ENCODE data around the gene MYOF.

MYOF gene

DNA sequence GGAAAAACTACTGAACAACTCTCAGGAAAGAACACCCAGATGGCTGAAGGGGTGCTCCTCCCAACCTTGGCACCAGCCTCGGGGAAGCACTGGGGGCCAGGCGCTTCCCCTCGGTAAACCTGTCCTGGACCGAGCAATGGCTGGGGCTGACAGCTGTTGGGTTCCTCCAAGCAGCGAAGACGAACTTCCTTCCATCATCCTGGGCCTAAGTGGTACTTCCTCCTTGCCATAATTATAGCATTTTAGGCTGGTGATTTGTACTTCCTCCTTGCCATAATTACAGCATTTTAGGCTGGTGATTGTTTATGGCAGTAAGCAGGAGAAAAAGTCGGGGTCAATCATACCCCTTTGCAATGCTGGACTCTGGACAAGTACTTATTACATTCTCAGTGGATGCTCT lies 69.3 kb downstream of the MYOF start:
- TF ChIP-seq GATA3 (IDR thresholded peaks at IDR 0.05; ENCODE audit: low read depth, low read length) (no peak), GATA2 (IDR thresholded peaks at IDR 0.05; ENCODE audit: low read depth, low read length) (no peak)

DNA sequence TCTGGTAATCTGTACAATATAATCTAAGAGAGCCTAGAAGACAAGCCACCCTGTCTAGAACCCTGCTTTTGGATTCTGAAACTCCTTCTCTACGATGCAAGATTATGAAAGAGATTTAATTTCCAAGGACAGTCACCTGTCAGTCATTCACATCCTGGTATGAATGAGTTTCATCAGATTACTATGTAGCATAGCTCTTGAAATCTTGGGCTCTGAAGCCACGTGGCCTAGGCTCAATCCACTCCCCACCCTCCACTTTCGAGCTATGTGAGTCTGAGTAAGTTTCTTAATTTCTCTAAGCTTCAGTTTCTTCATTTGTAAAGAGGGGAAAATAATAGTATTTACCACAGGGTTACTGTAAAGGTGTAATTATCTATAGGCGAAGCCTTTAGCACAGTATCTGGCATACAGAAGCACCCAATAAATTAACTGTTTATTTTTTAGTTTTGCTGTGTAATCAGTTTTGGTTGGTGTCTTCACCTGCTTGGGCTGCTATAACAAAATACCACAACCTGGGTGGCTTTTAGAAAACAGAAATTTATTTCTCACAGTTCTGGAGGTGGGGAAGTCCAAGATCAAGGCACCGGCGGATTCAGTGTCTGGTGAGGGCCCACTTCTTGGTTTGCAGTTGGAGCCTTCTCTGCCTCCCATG lies 71.3 kb downstream of the MYOF start:
- no peak for TF ChIP-seq GATA2 (IDR thresholded peaks at IDR 0.05; ENCODE audit: low read depth, low read length)
- no peak for TF ChIP-seq GATA3 (IDR thresholded peaks at IDR 0.05; ENCODE audit: low read depth, low read length)

DNA sequence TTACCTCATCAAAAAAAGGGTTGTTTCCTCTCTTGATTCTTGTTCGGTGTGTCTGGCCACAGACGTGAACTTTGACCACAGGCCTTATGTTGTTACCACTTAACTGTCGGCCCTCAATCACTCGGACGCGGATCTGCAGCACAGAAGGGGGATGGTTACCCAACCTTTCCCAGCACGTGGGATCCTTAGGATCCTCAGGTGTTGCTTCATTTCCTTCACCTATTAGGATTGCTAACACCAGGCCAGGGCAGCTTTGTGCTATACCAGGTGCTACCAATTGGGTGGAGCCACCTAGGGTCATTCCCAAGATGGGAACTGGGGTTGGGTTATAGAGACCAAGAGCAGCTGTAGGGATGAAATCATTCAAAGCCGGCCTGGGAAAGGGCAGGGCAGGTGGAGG lies 73.4 kb downstream of the MYOF start:
- TF ChIP-seq GATA2 (IDR thresholded peaks at IDR 0.05; ENCODE audit: low read depth, low read length) = no peak

DNA sequence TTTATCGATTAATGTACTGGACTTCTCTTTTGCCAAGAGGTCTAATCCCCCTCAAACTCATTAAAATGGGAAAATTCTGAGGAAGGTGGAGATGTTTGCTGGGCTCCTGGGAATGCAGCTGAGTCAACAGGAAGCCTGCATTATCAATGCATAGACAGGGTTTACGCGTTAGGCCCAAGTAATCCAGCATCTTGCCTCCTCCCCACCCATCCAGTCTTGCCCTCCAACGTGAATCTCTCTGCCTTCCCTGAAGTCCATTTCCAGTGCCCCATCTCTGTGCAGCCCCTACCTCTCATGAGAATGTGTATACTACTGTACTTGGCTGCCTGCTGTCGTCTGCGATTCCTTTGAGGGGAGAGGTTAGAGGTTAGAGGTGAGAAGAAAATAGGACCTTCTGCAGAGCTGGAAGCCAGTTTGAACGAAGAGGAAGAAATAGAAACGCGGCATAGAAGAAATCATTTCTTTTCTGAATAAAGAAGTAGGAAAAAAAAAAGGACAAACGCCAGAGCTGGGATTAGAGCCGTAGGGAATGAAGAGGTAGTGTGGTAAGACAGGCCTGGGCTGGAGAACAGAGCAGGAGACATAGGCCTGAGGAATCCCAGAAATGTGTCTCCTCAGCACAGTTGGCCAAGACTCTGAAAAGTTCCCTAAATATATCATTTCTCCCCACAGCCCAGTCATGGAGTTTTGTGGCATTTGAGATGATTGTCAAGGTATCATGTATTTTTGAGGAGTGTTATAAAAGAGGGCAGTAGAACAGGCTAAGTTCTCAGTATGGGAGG lies 75.6 kb downstream of the MYOF start:
- TF ChIP-seq GATA2 (IDR thresholded peaks at IDR 0.05; ENCODE audit: low read depth, low read length) (no peak), GATA3 (IDR thresholded peaks at IDR 0.05; ENCODE audit: low read depth, low read length) (no peak)

GRCh38 chr10:93404048-93404354 lies 78.1 kb downstream of the MYOF start:
- TF ChIP-seq GATA2 (IDR thresholded peaks at IDR 0.05; ENCODE audit: low read depth, low read length) = no peak
- no peak for TF ChIP-seq GATA3 (IDR thresholded peaks at IDR 0.05; ENCODE audit: low read depth, low read length)

DNA sequence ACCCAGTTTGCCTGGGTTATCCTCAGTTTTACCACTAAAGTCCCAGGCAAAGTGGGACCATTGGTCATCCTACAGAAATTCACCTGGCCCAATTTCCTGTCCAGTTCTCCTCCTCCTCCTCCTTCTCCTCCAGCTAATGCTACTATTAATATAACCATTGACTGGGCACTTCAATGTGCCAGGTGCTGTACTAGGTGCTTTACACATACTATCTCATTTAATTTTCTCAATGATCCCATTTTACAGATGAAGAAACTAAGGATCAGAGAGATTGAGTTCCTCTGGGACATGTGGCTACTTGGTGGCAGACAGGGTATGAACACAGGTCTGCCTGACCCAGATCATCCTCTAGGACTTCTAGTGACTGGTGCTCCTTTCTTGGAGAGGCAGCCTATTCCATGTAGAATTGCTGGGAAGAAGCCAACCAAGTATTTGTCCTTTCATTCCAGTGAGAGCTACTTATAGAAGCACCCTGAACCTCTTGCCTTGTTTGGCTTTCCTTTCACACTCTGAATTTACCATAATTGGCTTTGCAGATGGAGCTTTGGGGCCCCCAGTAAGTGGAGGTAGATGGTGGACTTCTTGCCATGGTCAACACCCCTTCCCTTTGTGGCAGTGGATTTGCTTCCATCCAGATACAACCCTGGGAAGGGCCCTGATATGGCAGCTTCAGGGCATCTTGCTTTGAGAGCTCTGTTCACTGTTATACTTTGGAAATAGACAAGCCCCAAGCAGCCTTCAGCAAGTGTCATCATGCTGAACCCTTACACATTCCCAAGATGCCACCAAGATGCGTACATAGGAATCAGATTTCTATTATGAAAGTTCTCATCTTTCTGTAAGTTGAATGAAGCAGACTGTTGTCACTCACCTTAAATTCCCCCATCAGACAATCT lies 78.7 kb downstream of the MYOF start:
- TF ChIP-seq GATA3 (IDR thresholded peaks at IDR 0.05; ENCODE audit: low read depth, low read length) = no peak
- no peak for TF ChIP-seq GATA2 (IDR thresholded peaks at IDR 0.05; ENCODE audit: low read depth, low read length)

GRCh38 chr10:93402192-93402591 lies 79.9 kb downstream of the MYOF start:
- no peak for TF ChIP-seq GATA2 (IDR thresholded peaks at IDR 0.05; ENCODE audit: low read depth, low read length)
- no peak for TF ChIP-seq GATA3 (IDR thresholded peaks at IDR 0.05; ENCODE audit: low read depth, low read length)

DNA sequence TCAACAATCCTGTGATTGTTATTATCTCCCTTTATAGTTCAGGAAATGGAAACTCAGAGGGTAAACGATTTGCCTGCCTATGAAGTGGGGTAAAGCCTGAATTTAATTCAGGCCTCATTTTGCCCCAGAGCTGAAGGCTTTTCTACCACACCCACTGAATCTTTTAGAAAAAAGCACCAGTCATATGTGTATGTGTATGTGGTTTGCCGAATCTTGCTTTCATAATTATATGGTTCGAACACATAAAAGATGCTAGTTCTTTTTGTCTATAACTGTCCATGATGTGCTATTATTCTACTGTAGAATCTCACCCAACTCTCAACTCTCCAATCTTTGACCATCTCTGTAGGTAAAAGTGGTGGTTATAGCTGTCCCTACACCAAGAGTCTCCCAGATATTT lies 83.6 kb downstream of the MYOF start:
- TF ChIP-seq GATA3 (IDR thresholded peaks at IDR 0.05; ENCODE audit: low read depth, low read length) (no peak), GATA2 (IDR thresholded peaks at IDR 0.05; ENCODE audit: low read depth, low read length) (no peak)

DNA sequence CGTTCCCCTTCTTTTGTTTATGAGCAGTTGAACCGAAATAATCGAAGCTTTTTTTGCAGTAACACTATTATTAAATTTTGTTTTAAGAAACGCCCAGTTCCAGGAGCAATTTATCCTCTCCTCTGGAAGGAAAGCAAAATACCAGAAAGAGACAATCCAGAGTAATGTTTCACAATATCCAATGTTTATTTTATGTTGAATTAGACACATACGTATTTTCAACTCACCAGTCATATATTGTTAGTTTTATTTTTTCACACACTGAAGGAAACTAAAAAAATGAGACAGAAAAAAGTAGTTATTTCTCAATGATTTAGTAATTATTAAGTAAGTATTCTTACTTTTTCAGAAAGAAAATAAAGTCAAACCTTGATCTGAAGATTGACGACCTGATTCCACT lies 85.1 kb downstream of the MYOF start:
- TF ChIP-seq GATA3 (IDR thresholded peaks at IDR 0.05; ENCODE audit: low read depth, low read length) (no peak), GATA2 (IDR thresholded peaks at IDR 0.05; ENCODE audit: low read depth, low read length) (no peak)

DNA sequence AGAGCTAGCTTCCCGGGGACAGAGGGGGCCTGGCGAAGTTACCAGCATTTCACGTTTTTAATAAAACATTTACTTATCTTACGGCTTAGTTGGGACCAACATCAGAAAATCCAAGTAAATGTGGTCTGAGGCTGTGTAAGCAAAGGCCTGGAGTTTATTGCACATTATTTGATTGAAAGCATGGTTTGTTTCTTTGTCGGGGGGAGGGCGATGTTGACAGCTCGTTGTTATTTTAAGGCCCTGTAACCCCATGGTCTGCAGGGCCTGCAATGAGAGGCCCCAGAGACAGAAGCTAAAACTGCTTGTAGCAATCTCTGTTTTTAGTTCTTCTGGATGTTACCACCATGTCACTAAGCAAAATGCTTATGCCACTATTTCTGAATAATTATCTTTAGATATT lies 88.9 kb downstream of the MYOF start:
- TF ChIP-seq GATA3 (IDR thresholded peaks at IDR 0.05; ENCODE audit: low read depth, low read length) (no peak), GATA2 (IDR thresholded peaks at IDR 0.05; ENCODE audit: low read depth, low read length) (no peak)

DNA sequence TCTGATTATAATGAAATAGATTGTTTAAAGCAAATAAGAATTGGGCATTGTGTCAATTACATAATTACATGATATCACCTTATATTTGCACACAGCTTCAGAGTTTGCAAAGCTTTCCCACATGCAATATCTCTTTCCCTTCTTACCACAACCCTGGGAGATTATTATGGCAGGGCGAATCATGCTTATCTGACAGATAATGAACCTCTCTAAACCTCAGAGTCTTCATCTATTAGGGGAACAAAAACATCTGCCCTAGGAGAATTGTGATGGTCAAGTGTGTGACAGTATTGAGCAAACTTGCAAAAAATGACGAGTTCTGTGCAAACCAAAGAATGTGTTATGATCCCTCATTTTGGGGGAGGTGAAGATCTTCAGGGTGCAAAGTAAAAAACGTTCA lies 90.0 kb downstream of the MYOF start:
- no peak for TF ChIP-seq GATA2 (IDR thresholded peaks at IDR 0.05; ENCODE audit: low read depth, low read length)
- TF ChIP-seq GATA3 (IDR thresholded peaks at IDR 0.05; ENCODE audit: low read depth, low read length) = no peak

- TF ChIP-seq GATA3 (IDR thresholded peaks at IDR 0.05; ENCODE audit: low read depth, low read length) = no peak
- TF ChIP-seq GATA2 (IDR thresholded peaks at IDR 0.05; ENCODE audit: low read depth, low read length) = no peak
These were observed 91.6 kb downstream of the MYOF start for GRCh38 chr10:93390306-93391090.

DNA sequence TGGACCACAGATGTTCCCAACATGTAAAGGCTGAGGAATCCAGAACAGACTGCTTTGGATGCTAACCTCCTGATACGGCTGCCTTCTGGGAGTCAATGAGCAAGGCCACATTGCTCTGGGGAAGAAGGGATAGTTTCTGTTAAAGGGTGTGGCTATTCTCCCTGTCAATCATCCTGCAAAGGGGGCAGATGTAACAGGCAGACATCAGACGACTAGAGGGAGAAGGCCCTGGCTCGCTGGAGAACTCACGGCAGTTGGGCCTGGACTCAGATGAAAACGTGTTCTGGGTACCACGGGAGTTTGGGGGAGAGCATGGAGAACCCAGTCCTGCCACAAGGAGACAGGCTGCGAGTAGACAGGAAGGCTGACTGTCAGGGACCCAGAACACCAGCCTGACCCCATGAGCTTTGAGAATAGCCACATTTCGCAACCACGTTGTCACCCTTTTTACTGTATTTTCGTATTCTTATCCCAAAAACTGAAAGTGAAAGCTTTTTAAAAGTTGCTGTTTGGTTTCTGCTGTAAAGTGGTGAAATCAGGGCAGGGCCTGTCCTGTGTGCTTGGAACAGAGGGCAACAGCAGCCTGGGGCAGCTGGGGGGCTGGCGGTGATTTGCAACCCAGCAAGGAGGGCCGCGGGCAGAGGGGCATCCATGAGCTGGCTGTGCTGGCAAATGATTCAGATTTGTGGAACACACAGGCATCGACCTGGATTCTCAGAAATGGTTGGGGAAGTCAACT lies 95.3 kb downstream of the MYOF start:
- no peak for TF ChIP-seq GATA3 (IDR thresholded peaks at IDR 0.05; ENCODE audit: low read depth, low read length)
- TF ChIP-seq GATA2 (IDR thresholded peaks at IDR 0.05; ENCODE audit: low read depth, low read length) = no peak
